Upper lobe of left lung (tissue), 6 donors: ENCODE results near the gene PTBP1. TPM values are rescaled to one million over a fixed set of nuclear protein-coding genes. Genes with fewer than 3 reads are reported as not detected.
A peak's percentile ranks its signal among the peaks of the same experiment; 100 is the strongest.

Source experiments
- ATAC-seq, 2 donors: fragments of 200-7000 bp; cut with Tn5 transposase; one replicate each; pipeline ENCODE4 v1.9.1; 2022; ENCODE audit warnings: mild to moderate bottlenecking in 2 of 2, moderate library complexity in 2 of 2; ENCODE audit not compliant: low FRiP score in 2 of 2
- DNase-seq, 2 donors: peaks; one replicate each; pipeline ENCODE4 v3.0.0-alpha.2; 2019 to 2020
- H3K27ac ChIP-seq, 4 donors: fragments of 200-600 bp; sonication (generic); one replicate each; pipeline ENCODE4 v1.5.1; 2016 to 2019
- H3K27me3 ChIP-seq, 4 donors: fragments of 200-600 bp; sonication (generic); one replicate each; pipeline ENCODE4 v1.5.1; 2017 to 2019
- H3K36me3 ChIP-seq, 4 donors: fragments of 200-600 bp; sonication (generic); one replicate each; pipeline ENCODE4 v1.5.1; 2016 to 2019
- H3K4me1 ChIP-seq, 4 donors: fragments of 200-600 bp; sonication (generic); one replicate each; pipeline ENCODE4 v1.5.1; 2018 to 2019
- H3K4me3 ChIP-seq, 4 donors: fragments of 200-600 bp; sonication (generic); one replicate each; pipeline ENCODE4 v1.5.1; 2017 to 2019; ENCODE audit warnings: mild to moderate bottlenecking in 2 of 4, moderate library complexity in 1 of 4
- H3K9me3 ChIP-seq, 4 donors: fragments of 200-600 bp; sonication (generic); one replicate each; pipeline ENCODE4 v1.5.1; 2018 to 2019
- EP300 ChIP-seq, 4 donors: sonication (generic); formaldehyde crosslinking; IDR thresholded peaks; one replicate each; pipeline ENCODE4 v1.5.1; 2017; ENCODE audit warnings: antibody characterized with exemption in 4 of 4, control low read depth in 2 of 4
- POLR2A ChIP-seq, 4 donors: fragments of 450-650 bp; IDR thresholded peaks; one replicate each; pipeline ENCODE4 v1.5.1; 2016 to 2017; ENCODE audit warnings: antibody characterized with exemption in 4 of 4, mild to moderate bottlenecking in 2 of 4
- POLR2AphosphoS5 ChIP-seq, 2 donors: sonication (generic); formaldehyde crosslinking; IDR thresholded peaks; one replicate each; pipeline ENCODE4 v1.5.1; 2017; ENCODE audit warnings: antibody characterized with exemption in 2 of 2
- WGBS, 2 donors: methylation state at CpG; one replicate each; pipeline ENCODE4 v1.1.5; 2017 to 2018; 5-methylcytosine and 5-hydroxymethylcytosine counted together
- total RNA-seq, 6 donors: library from RNA; depleted of rRNA in 4 of 6; stranded (reverse); fragments of >200 nt in 4 of 6; gene quantifications; one replicate each; pipeline versions ENCODE4 v1.1.0 to v1.2.1, GENCODE V29; 2016 to 2021
- TF ChIP-seq, protein P1 (sequence below), 6 experiments: fragments of 450-650 bp in 4 of 6; fragments of 200-600 bp in 2 of 6; sonication (generic) in 2 of 6; IDR thresholded peaks; one replicate each; pipeline ENCODE4 v1.5.1; 2016 to 2019; ENCODE audit warnings: antibody characterized with exemption in 6 of 6
- donor health status: DM: no; HTN: no; CAD: no; lungs with moderate emphysema.
- donor health status: DM: no; HTN: yes; CAD: no; lungs with severe emphysema.

Gene PTBP1
- total RNA-seq, 6 donors from 2014 or later = 122 to 270 (median 219) TPM

- WGBS, 2 donors = 66 to 83% methylated on average over 7 to 24 of the region's 30 CpGs
Measured at GRCh38 chr19:751501-752341, 45.5 kb upstream of the PTBP1 start.

GRCh38 chr19:752652-753517 is 44.4 kb upstream of the PTBP1 start:
- Histone ChIP-seq H3K4me3 (peak overlapping the region in 3 of 4 donors; percentile 13 to 46 (median 40)), H3K27me3 (no peaks in the 10 kb centered on the region), H3K36me3 (peaks cover 0 to under 1% (median 0%) of the 10 kb centered on the region in 4 donors), H3K4me1 (peaks cover 5 to 33% (median 10%) of the 10 kb centered on the region in 4 donors), H3K27ac (peak overlapping the region; percentile 73 to 79 (median 76)), H3K9me3 (peaks cover 0 to 3% (median 2%) of the 10 kb centered on the region in 4 donors)
- TF ChIP-seq POLR2A (IDR thresholded peaks at IDR 0.05) = peak in 1 of 4 donors; percentile 44
- no peak for TF ChIP-seq EP300 (IDR thresholded peaks at IDR 0.05)
- TF ChIP-seq POLR2AphosphoS5 (IDR thresholded peaks at IDR 0.05) = peak in 1 of 2 donors; percentile 26
- peak; percentile 85 to 86 for DNase-seq
- WGBS, 2 donors = 33 to 37% methylated on average over 23 to 39 of the region's 39 CpGs
- peak; percentile 73 to 89 for ATAC-seq

More at GRCh38 chr19:751501-752341, 45.5 kb upstream of the PTBP1 start:
- Histone ChIP-seq H3K4me1 (peaks cover 5 to 33% (median 10%) of the 10 kb centered on the region in 4 donors), H3K27me3 (no peaks in the 10 kb centered on the region), H3K36me3 (peaks cover 0 to 10% (median 3%) of the 10 kb centered on the region in 4 donors), H3K9me3 (peaks cover 0 to 14% (median 7%) of the 10 kb centered on the region in 4 donors), H3K4me3 (peak overlapping the region in 3 of 4 donors; percentile 40 to 46 (median 41)), H3K27ac (peak overlapping the region; percentile 73 to 79 (median 76))
- DNase-seq (peak; percentile 61 to 77), ATAC-seq (peak; percentile 61 to 78)
- TF ChIP-seq POLR2A (IDR thresholded peaks at IDR 0.05) (no peak), POLR2AphosphoS5 (IDR thresholded peaks at IDR 0.05) (no peak), EP300 (IDR thresholded peaks at IDR 0.05) (no peak)
- TF ChIP-seq, protein P1, sequence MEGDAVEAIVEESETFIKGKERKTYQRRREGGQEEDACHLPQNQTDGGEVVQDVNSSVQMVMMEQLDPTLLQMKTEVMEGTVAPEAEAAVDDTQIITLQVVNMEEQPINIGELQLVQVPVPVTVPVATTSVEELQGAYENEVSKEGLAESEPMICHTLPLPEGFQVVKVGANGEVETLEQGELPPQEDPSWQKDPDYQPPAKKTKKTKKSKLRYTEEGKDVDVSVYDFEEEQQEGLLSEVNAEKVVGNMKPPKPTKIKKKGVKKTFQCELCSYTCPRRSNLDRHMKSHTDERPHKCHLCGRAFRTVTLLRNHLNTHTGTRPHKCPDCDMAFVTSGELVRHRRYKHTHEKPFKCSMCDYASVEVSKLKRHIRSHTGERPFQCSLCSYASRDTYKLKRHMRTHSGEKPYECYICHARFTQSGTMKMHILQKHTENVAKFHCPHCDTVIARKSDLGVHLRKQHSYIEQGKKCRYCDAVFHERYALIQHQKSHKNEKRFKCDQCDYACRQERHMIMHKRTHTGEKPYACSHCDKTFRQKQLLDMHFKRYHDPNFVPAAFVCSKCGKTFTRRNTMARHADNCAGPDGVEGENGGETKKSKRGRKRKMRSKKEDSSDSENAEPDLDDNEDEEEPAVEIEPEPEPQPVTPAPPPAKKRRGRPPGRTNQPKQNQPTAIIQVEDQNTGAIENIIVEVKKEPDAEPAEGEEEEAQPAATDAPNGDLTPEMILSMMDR (IDR thresholded peaks at IDR 0.05) = no peak

DNA sequence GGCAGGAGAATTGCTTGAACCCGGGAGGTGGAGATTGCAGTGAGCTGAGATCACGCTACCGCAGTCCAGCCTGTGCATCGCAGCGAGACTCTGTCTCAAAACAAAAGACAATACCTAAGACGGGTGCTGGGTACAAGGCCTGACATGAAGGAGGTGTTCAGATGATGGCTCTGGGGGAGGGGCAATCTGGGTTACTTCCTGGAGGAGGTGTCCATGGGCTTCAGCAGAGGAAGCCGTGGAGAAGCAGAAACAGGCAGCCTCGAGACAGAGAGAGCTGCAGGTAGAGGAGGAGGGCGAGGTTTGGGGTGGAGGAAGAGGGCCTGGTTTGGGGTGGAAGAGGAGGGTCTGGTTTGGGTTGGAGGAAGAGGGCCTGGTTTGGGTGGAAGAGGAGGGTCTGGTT is 42.7 kb upstream of the PTBP1 start:
- H3K27ac ChIP-seq = no peak overlapping the region
- peaks cover 5 to 33% (median 10%) of the 10 kb centered on the region in 4 donors for H3K4me1 ChIP-seq
- H3K36me3 ChIP-seq = no peaks in the 10 kb centered on the region
- 86 to 90% methylated on average over 9 of the region's 9 CpGs for WGBS, 2 donors
- DNase-seq (no peak), ATAC-seq (no peak)
- no peaks in the 10 kb centered on the region for H3K27me3 ChIP-seq
- peaks cover 0 to 11% (median 4%) of the 10 kb centered on the region in 4 donors for H3K9me3 ChIP-seq
- no peak overlapping the region for H3K4me3 ChIP-seq
- TF ChIP-seq POLR2A (IDR thresholded peaks at IDR 0.05) (no peak), POLR2AphosphoS5 (IDR thresholded peaks at IDR 0.05) (no peak)

DNA sequence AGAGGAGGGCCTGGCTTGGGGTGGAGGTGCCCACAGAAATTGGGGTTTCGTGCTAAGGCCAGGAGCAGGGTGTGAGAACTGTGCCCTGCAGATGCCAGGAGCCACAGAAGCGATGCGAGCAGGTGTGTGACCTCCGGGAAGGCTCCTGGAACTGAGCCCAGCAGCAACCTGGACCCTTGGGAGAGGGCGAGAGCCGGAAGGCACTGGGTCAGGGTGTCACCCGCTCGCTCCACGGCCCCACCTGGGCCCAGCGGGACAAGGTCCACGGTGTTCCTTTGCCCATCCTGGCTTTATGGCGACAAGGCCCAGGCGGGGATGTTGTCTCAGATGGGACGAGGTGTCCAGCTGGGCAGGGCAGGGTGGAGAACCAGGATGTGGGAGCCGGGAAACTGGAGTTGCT is 42.2 kb upstream of the PTBP1 start:
- Histone ChIP-seq H3K27ac (no peak overlapping the region), H3K4me3 (no peak overlapping the region), H3K36me3 (no peaks in the 10 kb centered on the region), H3K9me3 (peaks cover 0 to 11% (median 4%) of the 10 kb centered on the region in 4 donors), H3K4me1 (peaks cover 5 to 33% (median 10%) of the 10 kb centered on the region in 4 donors), H3K27me3 (no peaks in the 10 kb centered on the region)
- 90 to 95% methylated on average over 14 to 15 of the region's 15 CpGs for WGBS, 2 donors
- ATAC-seq (no peak), DNase-seq (peak in 1 of 2 donors; percentile 71)
- TF ChIP-seq EP300 (IDR thresholded peaks at IDR 0.05) = no peak
- no peak for TF ChIP-seq POLR2AphosphoS5 (IDR thresholded peaks at IDR 0.05)
- TF ChIP-seq, protein P1 (IDR thresholded peaks at IDR 0.05) = no peak
- no peak for TF ChIP-seq POLR2A (IDR thresholded peaks at IDR 0.05)

DNA sequence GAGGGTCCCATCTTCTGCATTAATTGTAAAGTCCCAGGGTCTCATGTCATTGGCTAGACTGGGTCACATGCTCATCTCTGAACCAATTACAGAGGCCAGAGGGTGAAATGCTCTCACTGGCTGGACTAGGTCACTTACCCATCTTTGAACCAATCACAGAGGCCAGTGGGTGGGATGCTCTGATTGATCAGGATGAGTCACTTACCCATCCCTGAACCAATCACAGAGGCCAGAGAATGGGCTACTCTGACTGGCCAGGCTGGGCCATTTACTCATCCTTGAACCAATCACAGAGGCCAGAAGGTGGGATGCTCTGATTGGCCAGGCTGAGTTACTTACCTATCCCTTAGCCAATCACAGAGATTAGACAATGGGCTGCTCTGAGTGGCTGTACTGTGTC is 41.0 kb upstream of the PTBP1 start:
- no peak for TF ChIP-seq POLR2A (IDR thresholded peaks at IDR 0.05)
- TF ChIP-seq POLR2AphosphoS5 (IDR thresholded peaks at IDR 0.05) = no peak
- TF ChIP-seq, protein P1 (IDR thresholded peaks at IDR 0.05) = no peak
- no peak for TF ChIP-seq EP300 (IDR thresholded peaks at IDR 0.05)
- DNase-seq = no peak
- ATAC-seq = no peak

More for the DNA sequence above, 41.0 kb upstream of the PTBP1 start:
- Histone ChIP-seq H3K9me3 (peaks cover 0 to 11% (median 4%) of the 10 kb centered on the region in 4 donors), H3K4me1 (peaks cover 5 to 25% (median 8%) of the 10 kb centered on the region in 4 donors), H3K4me3 (no peak overlapping the region), H3K27ac (no peak overlapping the region), H3K27me3 (no peaks in the 10 kb centered on the region), H3K36me3 (no peaks in the 10 kb centered on the region)
